Ishikawa (cell line): ENCODE results near the gene STARD10.

Experiments
- CEBPB ChIP-seq: IDR thresholded peaks from 2 replicates; pipeline ENCODE4 v1.6.1; 2012
- CREB1 ChIP-seq: IDR thresholded peaks from 2 replicates; pipeline ENCODE4 v1.6.1; 2012; ENCODE audit warnings: low read depth
- EGR1 ChIP-seq: IDR thresholded peaks from 2 replicates; pipeline ENCODE4 v1.6.1; 2012
- EP300 ChIP-seq: IDR thresholded peaks from 2 replicates; pipeline ENCODE4 v1.6.1; 2012; ENCODE audit warnings: borderline replicate concordance
- FOXM1 ChIP-seq: IDR thresholded peaks from 2 replicates; pipeline ENCODE4 v1.6.1; 2012; ENCODE audit warnings: low read depth, borderline replicate concordance
- NFIC ChIP-seq: IDR thresholded peaks from 2 replicates; pipeline ENCODE4 v1.6.1; 2012
- RAD21 ChIP-seq: IDR thresholded peaks from 2 replicates; pipeline ENCODE4 v1.6.1; 2012; ENCODE audit warnings: low read depth
- TAF1 ChIP-seq: IDR thresholded peaks from 2 replicates; pipeline ENCODE4 v1.6.1; 2012; ENCODE audit warnings: low read depth, mild to moderate bottlenecking
- TCF12 ChIP-seq: IDR thresholded peaks from 2 replicates; pipeline ENCODE4 v1.6.1; 2012; ENCODE audit warnings: low read depth
- TEAD4 ChIP-seq: IDR thresholded peaks from 2 replicates; pipeline ENCODE4 v1.6.1; 2012
- USF1 ChIP-seq: IDR thresholded peaks from 2 replicates; pipeline ENCODE4 v1.6.1; 2012
- YY1 ChIP-seq: IDR thresholded peaks from 2 replicates; pipeline ENCODE4 v1.6.1; 2012; ENCODE audit warnings: low read depth
- ZBTB7A ChIP-seq: IDR thresholded peaks from 2 replicates; pipeline ENCODE4 v1.6.1; 2012; ENCODE audit warnings: low read depth
- TF ChIP-seq, protein P1 (sequence below): IDR thresholded peaks from 2 replicates; pipeline ENCODE4 v1.6.1; 2012; ENCODE audit warnings: low read depth, mild to moderate bottlenecking
- TF ChIP-seq, protein P2 (sequence below): IDR thresholded peaks from 2 replicates; pipeline ENCODE4 v1.6.1; 2012

The STARD10 gene

GRCh38 chr11:72750556-72751115 is 43.2 kb downstream of the STARD10 start:
- TF ChIP-seq FOXM1 (no peak), RAD21 (no peak), EP300 (no peak), TCF12 (no peak), EGR1 (no peak), CEBPB (no peak), TEAD4 (no peak), TAF1 (no peak), YY1 (no peak), CREB1 (no peak), NFIC (no peak), ZBTB7A (no peak), USF1 (no peak)
- TF ChIP-seq, protein P1, sequence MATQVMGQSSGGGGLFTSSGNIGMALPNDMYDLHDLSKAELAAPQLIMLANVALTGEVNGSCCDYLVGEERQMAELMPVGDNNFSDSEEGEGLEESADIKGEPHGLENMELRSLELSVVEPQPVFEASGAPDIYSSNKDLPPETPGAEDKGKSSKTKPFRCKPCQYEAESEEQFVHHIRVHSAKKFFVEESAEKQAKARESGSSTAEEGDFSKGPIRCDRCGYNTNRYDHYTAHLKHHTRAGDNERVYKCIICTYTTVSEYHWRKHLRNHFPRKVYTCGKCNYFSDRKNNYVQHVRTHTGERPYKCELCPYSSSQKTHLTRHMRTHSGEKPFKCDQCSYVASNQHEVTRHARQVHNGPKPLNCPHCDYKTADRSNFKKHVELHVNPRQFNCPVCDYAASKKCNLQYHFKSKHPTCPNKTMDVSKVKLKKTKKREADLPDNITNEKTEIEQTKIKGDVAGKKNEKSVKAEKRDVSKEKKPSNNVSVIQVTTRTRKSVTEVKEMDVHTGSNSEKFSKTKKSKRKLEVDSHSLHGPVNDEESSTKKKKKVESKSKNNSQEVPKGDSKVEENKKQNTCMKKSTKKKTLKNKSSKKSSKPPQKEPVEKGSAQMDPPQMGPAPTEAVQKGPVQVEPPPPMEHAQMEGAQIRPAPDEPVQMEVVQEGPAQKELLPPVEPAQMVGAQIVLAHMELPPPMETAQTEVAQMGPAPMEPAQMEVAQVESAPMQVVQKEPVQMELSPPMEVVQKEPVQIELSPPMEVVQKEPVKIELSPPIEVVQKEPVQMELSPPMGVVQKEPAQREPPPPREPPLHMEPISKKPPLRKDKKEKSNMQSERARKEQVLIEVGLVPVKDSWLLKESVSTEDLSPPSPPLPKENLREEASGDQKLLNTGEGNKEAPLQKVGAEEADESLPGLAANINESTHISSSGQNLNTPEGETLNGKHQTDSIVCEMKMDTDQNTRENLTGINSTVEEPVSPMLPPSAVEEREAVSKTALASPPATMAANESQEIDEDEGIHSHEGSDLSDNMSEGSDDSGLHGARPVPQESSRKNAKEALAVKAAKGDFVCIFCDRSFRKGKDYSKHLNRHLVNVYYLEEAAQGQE = no peak
- TF ChIP-seq, protein P2, sequence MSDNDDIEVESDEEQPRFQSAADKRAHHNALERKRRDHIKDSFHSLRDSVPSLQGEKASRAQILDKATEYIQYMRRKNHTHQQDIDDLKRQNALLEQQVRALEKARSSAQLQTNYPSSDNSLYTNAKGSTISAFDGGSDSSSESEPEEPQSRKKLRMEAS = no peak

DNA sequence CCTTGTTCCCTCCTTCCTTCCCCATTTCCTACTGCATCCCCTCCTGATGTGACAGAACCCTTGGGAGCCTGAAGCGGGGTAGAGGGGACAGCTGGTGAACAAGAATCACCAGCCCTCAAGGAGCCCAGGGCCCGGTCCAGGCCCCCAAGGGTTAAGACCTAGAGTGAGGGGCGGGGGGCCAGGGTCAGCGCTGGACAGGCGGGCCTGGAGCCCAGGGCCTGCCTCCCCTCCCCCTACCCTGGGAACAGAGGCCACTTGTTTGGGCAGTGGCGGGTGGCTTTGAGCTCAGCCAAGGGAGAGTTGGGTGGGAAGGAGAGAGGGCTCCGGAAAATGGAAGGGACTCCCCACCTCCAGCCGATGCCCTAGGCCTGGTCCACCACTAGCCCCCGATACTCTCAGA is 43.8 kb downstream of the STARD10 start:
- TF ChIP-seq CREB1 (no peak), EGR1 (no peak), YY1 (no peak), EP300 (no peak), TEAD4 (no peak), TAF1 (no peak), TCF12 (no peak), CEBPB (no peak), USF1 (no peak), FOXM1 (no peak), NFIC (no peak), ZBTB7A (no peak), RAD21 (no peak)
- TF ChIP-seq, protein P2 = no peak
- TF ChIP-seq, protein P1 = no peak

DNA sequence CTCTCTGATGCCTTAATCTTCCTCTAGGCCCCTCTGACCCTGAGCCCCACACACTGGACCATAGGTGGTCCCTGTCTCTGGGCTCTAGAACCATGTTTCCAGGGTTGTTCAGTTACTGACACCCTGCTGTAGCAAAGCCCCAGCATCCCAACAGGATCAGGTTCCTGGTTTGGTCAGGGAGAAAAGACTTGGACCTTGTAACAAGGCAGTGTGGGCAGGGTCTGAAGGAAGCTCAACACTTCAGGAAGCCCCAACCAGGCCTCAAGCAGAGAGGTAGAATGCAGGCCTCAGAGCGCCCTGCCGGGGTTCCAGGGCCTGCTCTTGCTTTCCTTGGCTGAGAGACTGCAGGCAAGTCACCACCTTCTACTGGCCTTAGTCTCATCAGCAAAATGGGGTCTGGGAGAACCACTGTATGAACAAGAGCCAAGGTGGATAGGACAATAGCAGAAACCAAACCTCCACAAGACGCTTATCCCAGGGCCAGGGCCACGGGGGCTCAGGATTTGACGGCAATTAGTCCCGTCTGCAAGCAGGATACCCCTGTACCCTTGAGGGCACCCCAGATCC is 46.5 kb downstream of the STARD10 start:
- no peak for TF ChIP-seq CREB1
- TF ChIP-seq TAF1 = no peak
- no peak for TF ChIP-seq ZBTB7A
- no peak for TF ChIP-seq TEAD4
- TF ChIP-seq CEBPB = no peak
- no peak for TF ChIP-seq EGR1
- TF ChIP-seq USF1 = no peak
- no peak for TF ChIP-seq EP300
- TF ChIP-seq, protein P1 = no peak
- TF ChIP-seq YY1 = no peak
- TF ChIP-seq, protein P2 = no peak
- no peak for TF ChIP-seq FOXM1
- no peak for TF ChIP-seq RAD21
- no peak for TF ChIP-seq NFIC
- no peak for TF ChIP-seq TCF12

DNA sequence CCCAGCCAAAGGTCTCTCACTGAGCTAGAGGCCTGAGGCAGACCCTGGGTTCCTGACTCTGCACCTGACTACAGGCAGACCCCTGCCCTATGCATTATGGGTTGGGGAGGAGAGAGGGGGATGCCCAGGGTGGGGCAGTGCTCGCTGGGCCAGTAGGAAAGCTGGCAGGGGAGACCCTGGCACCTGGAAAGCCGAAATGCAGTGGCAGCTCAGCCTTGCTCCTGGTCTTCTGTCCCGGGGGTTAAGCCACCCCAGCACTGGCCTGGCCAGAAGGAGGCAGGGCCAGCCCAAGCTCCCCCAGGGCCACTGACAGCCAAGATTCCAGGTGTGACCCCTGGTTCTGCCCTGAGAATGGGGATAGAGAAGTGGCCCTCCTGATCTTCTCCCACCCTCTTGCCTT is 47.0 kb downstream of the STARD10 start:
- TF ChIP-seq NFIC (no peak), USF1 (no peak), TEAD4 (no peak), EGR1 (no peak)
